IMR-90 (cell line): Measurements from ENCODE around the gene FBN1. TPM values are rescaled to one million over a fixed set of nuclear protein-coding genes. Genes with fewer than 3 reads are reported as not detected.

Experiments used
- ATAC-seq: fragments of 200-7000 bp; cut with Tn5 transposase; 2 replicates; pipeline ENCODE4 v1.9.1; 2020; ENCODE audit warnings: low read depth, mild to moderate bottlenecking, moderate library complexity
- BruUV-seq: library from RNA; stranded (reverse); fragments of 400-500 nt; replicated peaks from 2 replicates; lab custom pipeline; 2021; lab: Mats Ljungman, UMichigan
- CTCF ChIA-PET: fragments of 300-600 bp; formaldehyde crosslinking; extraction: SDS; loops from one replicate; lab custom pipeline; 2021; ENCODE audit warnings: antibody characterized with exemption; lab: Yijun Ruan, JAX
- POLR2A ChIA-PET: fragments of 300-600 bp; sonication (Branson Sonifier 250); formaldehyde crosslinking; loops from one replicate; lab custom pipeline; 2022; ENCODE audit warnings: antibody characterized with exemption; ENCODE audit not compliant: unreplicated experiment; lab: Charles Lee
- DNase-seq: peaks from one replicate; pipeline ENCODE4 v3.0.0; 2013
- H2AFZ ChIP-seq: replicated peaks from 2 replicates; pipeline ENCODE3; 2013; ENCODE audit warnings: low read length, mild to moderate bottlenecking; ENCODE audit not compliant: poor library complexity
- H2AK5ac ChIP-seq: 2 replicates; pipeline ENCODE4 v1.6.1; 2013; ENCODE audit warnings: low read depth, low read length, inconsistent platforms
- H2AK9ac ChIP-seq: replicated peaks from 2 replicates; pipeline ENCODE3; 2013; ENCODE audit warnings: mild to moderate bottlenecking, low read depth, low read length, moderate library complexity; ENCODE audit not compliant: poor library complexity
- H2BK120ac ChIP-seq: 2 replicates; pipeline ENCODE4 v1.6.1; 2013; ENCODE audit warnings: low read depth, low read length, inconsistent platforms
- H2BK15ac ChIP-seq: 3 replicates; pipeline ENCODE4 v1.6.1; 2013; ENCODE audit warnings: low read depth, low read length, inconsistent platforms
- H2BK20ac ChIP-seq: 2 replicates; pipeline ENCODE4 v1.6.1; 2013; ENCODE audit warnings: low read depth, mild to moderate bottlenecking, inconsistent platforms, low read length, moderate library complexity
- H2BK5ac ChIP-seq: 2 replicates; pipeline ENCODE4 v1.6.1; 2013; ENCODE audit warnings: mild to moderate bottlenecking, low read depth, low read length, inconsistent platforms; ENCODE audit not compliant: poor library complexity, severe bottlenecking
- H3K14ac ChIP-seq: replicated peaks from 2 replicates; pipeline ENCODE4 v1.6.1; 2013; ENCODE audit warnings: low read depth, low read length, inconsistent platforms
- H3K18ac ChIP-seq: 2 replicates; pipeline ENCODE4 v1.6.1; 2013; ENCODE audit warnings: low read depth, low read length, control low read depth
- H3K23ac ChIP-seq: 2 replicates; pipeline ENCODE4 v1.6.1; 2013; ENCODE audit warnings: low read depth, low read length, inconsistent platforms
- H3K27ac ChIP-seq: 2 replicates; pipeline ENCODE4 v1.5.1; 2013; ENCODE audit warnings: mild to moderate bottlenecking, control low read depth, low read length; ENCODE audit not compliant: insufficient read depth
- H3K27me3 ChIP-seq: 2 replicates; pipeline ENCODE4 v1.6.1; 2013; ENCODE audit warnings: low read length; ENCODE audit not compliant: control insufficient read depth, insufficient read depth
- H3K36me3 ChIP-seq: 2 replicates; pipeline ENCODE4 v1.6.1; 2013; ENCODE audit warnings: low read length, mixed read lengths; ENCODE audit not compliant: control insufficient read depth, insufficient read depth
- H3K4ac ChIP-seq: 2 replicates; pipeline ENCODE4 v1.6.1; 2013; ENCODE audit warnings: low read depth, low read length, inconsistent platforms
- H3K4me1 ChIP-seq: 2 replicates; pipeline ENCODE4 v1.6.1; 2013; ENCODE audit warnings: low read length, mixed read lengths; ENCODE audit not compliant: control insufficient read depth, insufficient read depth
- H3K4me2 ChIP-seq: 2 replicates; pipeline ENCODE4 v1.6.1; 2013; ENCODE audit warnings: low read depth, mild to moderate bottlenecking, control low read depth, low read length, moderate library complexity
- H3K4me3 ChIP-seq: 2 replicates; pipeline ENCODE4 v1.5.1; 2013; ENCODE audit warnings: low read depth, mild to moderate bottlenecking, control low read depth, low read length, moderate library complexity; ENCODE audit not compliant: insufficient read depth
- H3K56ac ChIP-seq: 2 replicates; pipeline ENCODE4 v1.6.1; 2013; ENCODE audit warnings: low read length, inconsistent platforms; ENCODE audit not compliant: insufficient read depth; ENCODE audit errors: extremely low read depth
- H3K79me1 ChIP-seq, 2 experiments: 2 replicates each; pipeline ENCODE4 v1.6.1; 2013; ENCODE audit warnings: low read length in 2 of 2, inconsistent platforms in 1 of 2, low read depth in 1 of 2
- H3K9ac ChIP-seq: 2 replicates; pipeline ENCODE4 v1.6.1; 2013; ENCODE audit warnings: low read depth, low read length, control low read depth
- H3K9me1 ChIP-seq: 2 replicates; pipeline ENCODE4 v1.6.1; 2013; ENCODE audit warnings: low read length, inconsistent platforms; ENCODE audit not compliant: insufficient read depth
- H3K9me3 ChIP-seq: 2 replicates; pipeline ENCODE4 v1.6.1; 2013; ENCODE audit warnings: low read length; ENCODE audit not compliant: control insufficient read depth, insufficient read depth
- H4K20me1 ChIP-seq: 2 replicates; pipeline ENCODE4 v1.6.1; 2013; ENCODE audit warnings: low read length, inconsistent platforms; ENCODE audit not compliant: insufficient read depth
- H4K5ac ChIP-seq: 2 replicates; pipeline ENCODE4 v1.6.1; 2013; ENCODE audit warnings: mild to moderate bottlenecking, low read depth, low read length, control low read depth
- H4K8ac ChIP-seq, 2 experiments: 2 replicates each; pipeline ENCODE4 v1.6.1; 2013; ENCODE audit warnings: low read depth in 2 of 2, low read length in 2 of 2, control low read depth in 1 of 2, inconsistent platforms in 1 of 2
- H4K91ac ChIP-seq: 2 replicates; pipeline ENCODE4 v1.6.1; 2013; ENCODE audit warnings: low read depth, low read length, inconsistent platforms; ENCODE audit not compliant: insufficient read depth
- CEBPB ChIP-seq: IDR thresholded peaks from 2 replicates; pipeline ENCODE4 v1.6.1; 2012; ENCODE audit warnings: low read depth, low read length, improper control_type of control experiment
- CHD1 ChIP-seq: IDR thresholded peaks from 2 replicates; pipeline ENCODE4 v1.6.1; 2012; ENCODE audit warnings: low read depth, low read length, improper control_type of control experiment
- FOS ChIP-seq: fragments of 150-350 bp; IDR thresholded peaks from 2 replicates; pipeline ENCODE4 v1.6.1; 2016; ENCODE audit warnings: low read depth, low read length
- MAFK ChIP-seq: IDR thresholded peaks from 2 replicates; pipeline ENCODE4 v1.6.1; 2012; ENCODE audit warnings: low read depth, low read length, improper control_type of control experiment
- MAZ ChIP-seq: IDR thresholded peaks from 2 replicates; pipeline ENCODE4 v1.6.1; 2012; ENCODE audit warnings: low read depth, mild to moderate bottlenecking, low read length, improper control_type of control experiment, moderate library complexity, borderline replicate concordance
- MXI1 ChIP-seq: IDR thresholded peaks from 2 replicates; pipeline ENCODE4 v1.6.1; 2012; ENCODE audit warnings: low read depth, mild to moderate bottlenecking, low read length, moderate library complexity, borderline replicate concordance
- NFE2L2 ChIP-seq: fragments of 150-350 bp; IDR thresholded peaks from 2 replicates; pipeline ENCODE4 v1.6.1; 2016; ENCODE audit warnings: low read depth, mild to moderate bottlenecking, low read length
- POLR2A ChIP-seq: IDR thresholded peaks from 2 replicates; pipeline ENCODE4 v1.6.1; 2012; ENCODE audit warnings: mild to moderate bottlenecking, low read depth, low read length
- RAD21 ChIP-seq: IDR thresholded peaks from 2 replicates; pipeline ENCODE4 v1.6.1; 2012; ENCODE audit warnings: low read length, improper control_type of control experiment
- RCOR1 ChIP-seq: IDR thresholded peaks from 2 replicates; pipeline ENCODE4 v1.6.1; 2012; ENCODE audit warnings: mild to moderate bottlenecking, low read length, improper control_type of control experiment; ENCODE audit not compliant: insufficient replicate concordance
- RFX5 ChIP-seq: IDR thresholded peaks from 2 replicates; pipeline ENCODE4 v1.8.0; 2012; ENCODE audit warnings: low read depth, mild to moderate bottlenecking, low read length, moderate library complexity
- SMC3 ChIP-seq: fragments of 150-350 bp; IDR thresholded peaks from 2 replicates; pipeline ENCODE4 v1.6.1; 2016; ENCODE audit warnings: low read depth, mild to moderate bottlenecking, antibody characterized with exemption, low read length, moderate library complexity
- WGBS, 2 experiments: methylation state at CpG; one replicate each; pipeline versions ENCODE4 v1.1.5 to v1.1.7; 2013; ENCODE audit warnings: missing lambda C conversion rate in 2 of 2; ENCODE audit not compliant: insufficient read length in 1 of 2; ENCODE audit errors: extremely low coverage in 2 of 2; 5-methylcytosine and 5-hydroxymethylcytosine counted together
- dilution Hi-C: fragments of 300-500 bp; cut with HindIII; formaldehyde crosslinking; loops from one replicate; pipeline ENCODE4 v1.14.3; 2018; ENCODE audit warnings: low sequenced_read_pairs; ENCODE audit not compliant: unreplicated experiment
- in situ Hi-C: fragments of 300-500 bp; cut with MboI; formaldehyde crosslinking; loops from 3 replicates; pipeline ENCODE4 v1.14.3; 2019; ENCODE audit warnings: low sequenced_read_pairs, inconsistent platforms, mixed read lengths
- intact Hi-C: fragments of 100-400 bp; cut with micrococcal nuclease; formaldehyde crosslinking; loops from 2 replicates; pipeline ENCODE4 v1.10.0; 2022
- polyA plus RNA-seq, 3 experiments: library from polyadenylated mRNA; depleted of rRNA; stranded (reverse); fragments of >200 nt; gene quantifications; 2 replicates each; pipeline ENCODE4 v1.2.3, GENCODE V29; 2012; ENCODE audit warnings: low replicate concordance in 1 of 3
- total RNA-seq: library from RNA; depleted of rRNA; stranded (reverse); fragments of >200 nt; gene quantifications from 2 replicates; pipeline ENCODE4 v1.2.3, GENCODE V29; 2012
- TF ChIP-seq, protein P1 (sequence below): fragments of 150-350 bp; IDR thresholded peaks from 2 replicates; pipeline ENCODE4 v1.6.1; 2017; ENCODE audit warnings: mild to moderate bottlenecking, antibody characterized with exemption, low read length, low read depth
- TF ChIP-seq, protein P2 (sequence below): conservative IDR thresholded peaks from 2 replicates; pipeline ENCODE4 v1.5.1; 2012; ENCODE audit warnings: mild to moderate bottlenecking, low read depth, low read length, improper control_type of control experiment
- TF ChIP-seq, protein P3 (sequence below): fragments of 150-350 bp; IDR thresholded peaks from 2 replicates; pipeline ENCODE4 v1.6.1; 2016; ENCODE audit warnings: low read depth, mild to moderate bottlenecking, low read length, moderate library complexity, borderline replicate concordance

FBN1 gene
- total and polyA plus RNA-seq, 2 of the 4 experiments (the other 2 are of a cell fraction): 134 to 283 TPM

DNA sequence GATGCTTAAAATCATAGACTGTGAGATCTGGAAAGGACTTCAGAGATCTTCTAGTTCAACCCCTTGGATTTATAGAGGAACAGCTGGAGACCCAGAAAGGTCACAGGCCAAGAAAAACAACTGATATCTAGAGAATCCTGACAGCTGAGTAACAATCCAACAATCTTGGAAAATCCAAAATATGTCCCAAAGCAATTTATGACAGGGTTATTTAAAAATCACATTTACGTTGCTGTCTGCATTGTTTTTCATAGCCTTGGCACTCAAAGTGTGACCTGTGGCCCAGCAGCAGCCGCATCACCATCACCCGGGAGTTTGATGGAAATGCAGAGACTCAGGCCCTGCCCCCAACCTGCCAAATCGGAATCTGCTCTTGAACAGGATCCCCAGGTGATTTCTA lies 78.8 kb downstream of the FBN1 start:
- H3K4ac ChIP-seq: peak overlapping the region; percentile 35
- no peak overlapping the region for H4K5ac ChIP-seq
- in situ Hi-C loops (no loop called here), intact Hi-C loops (no loop called here), dilution Hi-C loops (no loop called here)
- peak overlapping the region; percentile 56; the same call in 1 of the 2 replicates for H3K27ac ChIP-seq
- 0 out of 2 replicates have a peak overlapping the region, but pooled peaks have one; percentile 19 for H4K91ac ChIP-seq
- peak overlapping the region; percentile 2; the same call in 1 of the 2 replicates for H3K18ac ChIP-seq
- H2AFZ ChIP-seq: no peak overlapping the region
- no peaks in the 10 kb centered on the region for H3K36me3 ChIP-seq
- H4K20me1 ChIP-seq: peaks cover 7% of the 10 kb centered on the region; the same call in 1 of the 2 replicates
- ChIA-PET POLR2A (no interaction called here), CTCF (no interaction called here)
- H2BK20ac ChIP-seq: peak overlapping the region; percentile 30; the same call in 1 of the 2 replicates
- H3K56ac ChIP-seq: no peak overlapping the region
- peaks cover 29 to 54% of the 10 kb centered on the region in 2 experiments for H3K79me1 ChIP-seq
- H3K14ac ChIP-seq: peak overlapping the region; percentile 18; the same call in 1 of the 2 replicates
- H2AK5ac ChIP-seq: 0 out of 2 replicates have a peak overlapping the region, but pooled peaks have one; percentile 36
- peak overlapping the region in 1 of 2 experiments; percentile 54; a peak in 1 of 4 replicates for H4K8ac ChIP-seq
- peak; percentile 65 for DNase-seq
- WGBS, 2 experiments: 0% methylated on average over 1 of the region's 4 CpGs; no CpG with 5 or more reads in 1 of the 2 experiments
- peaks cover 7% of the 10 kb centered on the region for H3K9me1 ChIP-seq
- H3K23ac ChIP-seq: peak overlapping the region; percentile 41; the same call in 1 of the 2 replicates
- no peaks in the 10 kb centered on the region for H3K9me3 ChIP-seq
- 0 out of 2 replicates have a peak overlapping the region, but pooled peaks have one; percentile 1 for H3K9ac ChIP-seq
- BruUV-seq: no TSS peak
- peaks cover 17% of the 10 kb centered on the region for H3K4me1 ChIP-seq
- TF ChIP-seq, protein P1, sequence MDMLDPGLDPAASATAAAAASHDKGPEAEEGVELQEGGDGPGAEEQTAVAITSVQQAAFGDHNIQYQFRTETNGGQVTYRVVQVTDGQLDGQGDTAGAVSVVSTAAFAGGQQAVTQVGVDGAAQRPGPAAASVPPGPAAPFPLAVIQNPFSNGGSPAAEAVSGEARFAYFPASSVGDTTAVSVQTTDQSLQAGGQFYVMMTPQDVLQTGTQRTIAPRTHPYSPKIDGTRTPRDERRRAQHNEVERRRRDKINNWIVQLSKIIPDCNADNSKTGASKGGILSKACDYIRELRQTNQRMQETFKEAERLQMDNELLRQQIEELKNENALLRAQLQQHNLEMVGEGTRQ: no peak
- no peak for TF ChIP-seq CEBPB
- TF ChIP-seq RCOR1: no peak
- no peak for TF ChIP-seq MXI1
- no peak for TF ChIP-seq RFX5
- no peak for TF ChIP-seq FOS
- no peak for TF ChIP-seq SMC3
- no peak for TF ChIP-seq MAZ
- no peak for TF ChIP-seq CHD1
- TF ChIP-seq, protein P2, sequence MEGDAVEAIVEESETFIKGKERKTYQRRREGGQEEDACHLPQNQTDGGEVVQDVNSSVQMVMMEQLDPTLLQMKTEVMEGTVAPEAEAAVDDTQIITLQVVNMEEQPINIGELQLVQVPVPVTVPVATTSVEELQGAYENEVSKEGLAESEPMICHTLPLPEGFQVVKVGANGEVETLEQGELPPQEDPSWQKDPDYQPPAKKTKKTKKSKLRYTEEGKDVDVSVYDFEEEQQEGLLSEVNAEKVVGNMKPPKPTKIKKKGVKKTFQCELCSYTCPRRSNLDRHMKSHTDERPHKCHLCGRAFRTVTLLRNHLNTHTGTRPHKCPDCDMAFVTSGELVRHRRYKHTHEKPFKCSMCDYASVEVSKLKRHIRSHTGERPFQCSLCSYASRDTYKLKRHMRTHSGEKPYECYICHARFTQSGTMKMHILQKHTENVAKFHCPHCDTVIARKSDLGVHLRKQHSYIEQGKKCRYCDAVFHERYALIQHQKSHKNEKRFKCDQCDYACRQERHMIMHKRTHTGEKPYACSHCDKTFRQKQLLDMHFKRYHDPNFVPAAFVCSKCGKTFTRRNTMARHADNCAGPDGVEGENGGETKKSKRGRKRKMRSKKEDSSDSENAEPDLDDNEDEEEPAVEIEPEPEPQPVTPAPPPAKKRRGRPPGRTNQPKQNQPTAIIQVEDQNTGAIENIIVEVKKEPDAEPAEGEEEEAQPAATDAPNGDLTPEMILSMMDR: no peak
- no peak for TF ChIP-seq POLR2A
- no peak for TF ChIP-seq RAD21
- TF ChIP-seq, protein P3, sequence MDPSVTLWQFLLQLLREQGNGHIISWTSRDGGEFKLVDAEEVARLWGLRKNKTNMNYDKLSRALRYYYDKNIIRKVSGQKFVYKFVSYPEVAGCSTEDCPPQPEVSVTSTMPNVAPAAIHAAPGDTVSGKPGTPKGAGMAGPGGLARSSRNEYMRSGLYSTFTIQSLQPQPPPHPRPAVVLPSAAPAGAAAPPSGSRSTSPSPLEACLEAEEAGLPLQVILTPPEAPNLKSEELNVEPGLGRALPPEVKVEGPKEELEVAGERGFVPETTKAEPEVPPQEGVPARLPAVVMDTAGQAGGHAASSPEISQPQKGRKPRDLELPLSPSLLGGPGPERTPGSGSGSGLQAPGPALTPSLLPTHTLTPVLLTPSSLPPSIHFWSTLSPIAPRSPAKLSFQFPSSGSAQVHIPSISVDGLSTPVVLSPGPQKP: no peak
- no peak for TF ChIP-seq MAFK
- no peak for TF ChIP-seq NFE2L2
- H3K4me2 ChIP-seq: peak overlapping the region; percentile 71
- H3K27me3 ChIP-seq: no peaks in the 10 kb centered on the region
- 0 out of 3 replicates have a peak overlapping the region, but pooled peaks have one; percentile 54 for H2BK15ac ChIP-seq
- no peak overlapping the region for H2AK9ac ChIP-seq
- peak overlapping the region; percentile 66 for H2BK120ac ChIP-seq
- H2BK5ac ChIP-seq: peak overlapping the region; percentile 69
- no peak overlapping the region for H3K4me3 ChIP-seq
- peak; percentile 12; the same call in 1 of the 2 replicates for ATAC-seq
